A673 (cell line): ENCODE results near the gene BCAS1. TPM values are rescaled to one million over a fixed set of nuclear protein-coding genes. Genes with fewer than 3 reads are reported as not detected.

ENCODE experiments used
- BruUV-seq: library from RNA; stranded (reverse); fragments of 400-500 nt; replicated peaks from 2 replicates; lab custom pipeline; 2021; lab: Mats Ljungman, UMichigan
- CTCF ChIA-PET: fragments of 300-600 bp; sonication (Branson Sonifier 250); formaldehyde crosslinking; loops from one replicate; lab custom pipeline; 2022; ENCODE audit warnings: antibody characterized with exemption; lab: Charles Lee
- POLR2A ChIA-PET: fragments of 300-600 bp; sonication (Branson Sonifier 250); formaldehyde crosslinking; loops from one replicate; lab custom pipeline; 2022; ENCODE audit warnings: antibody characterized with exemption; ENCODE audit not compliant: low non-redundant PET; lab: Charles Lee
- DNase-seq: peaks from one replicate; pipeline ENCODE4 v3.0.0-alpha.2; 2015; ENCODE audit warnings: low spot score
- H3K27ac ChIP-seq: fragments of 200-600 bp; sonication (generic); 2 replicates; pipeline ENCODE4 v1.5.1; 2016; ENCODE audit warnings: mixed run types, low read depth, mild to moderate bottlenecking, mixed read lengths, antibody characterized with exemption, low read length; ENCODE audit not compliant: poor library complexity, severe bottlenecking
- H3K27me3 ChIP-seq: fragments of 200-600 bp; sonication (generic); replicated peaks from 2 replicates; pipeline ENCODE4 v1.6.1; 2017; ENCODE audit warnings: mixed run types, low read depth, mild to moderate bottlenecking, mixed read lengths, antibody characterized with exemption, low read length; ENCODE audit not compliant: insufficient read depth, poor library complexity
- H3K36me3 ChIP-seq: fragments of 200-600 bp; sonication (generic); 2 replicates; pipeline ENCODE4 v1.6.1; 2016; ENCODE audit warnings: mixed run types, mild to moderate bottlenecking, mixed read lengths, antibody characterized with exemption, low read length; ENCODE audit not compliant: insufficient read depth, poor library complexity, severe bottlenecking
- H3K4me1 ChIP-seq: fragments of 200-600 bp; sonication (generic); 2 replicates; pipeline ENCODE4 v1.6.1; 2017; ENCODE audit warnings: mixed run types, mild to moderate bottlenecking, mixed read lengths, antibody characterized with exemption, low read length; ENCODE audit not compliant: insufficient read depth, poor library complexity, severe bottlenecking
- H3K4me3 ChIP-seq: fragments of 200-600 bp; sonication (generic); 2 replicates; pipeline ENCODE4 v1.5.1; 2016; ENCODE audit warnings: low read depth, mixed run types, mild to moderate bottlenecking, mixed read lengths, low read length; ENCODE audit not compliant: poor library complexity, severe bottlenecking
- H3K9me3 ChIP-seq: fragments of 200-600 bp; sonication (generic); 2 replicates; pipeline ENCODE4 v1.6.1; 2016; ENCODE audit warnings: mixed run types, low read depth, mild to moderate bottlenecking, mixed read lengths, antibody characterized with exemption, low read length; ENCODE audit not compliant: poor library complexity, severe bottlenecking
- CTCF ChIP-seq: fragments of 300-800, 200-600 bp; sonication (generic); conservative IDR thresholded peaks from 2 replicates; pipeline ENCODE4 v1.5.1; 2017; ENCODE audit warnings: low read depth, mild to moderate bottlenecking, antibody characterized with exemption, low read length, moderate library complexity, mixed read lengths
- EZH2 ChIP-seq: fragments of 200-600 bp; sonication (generic); IDR thresholded peaks from 2 replicates; pipeline ENCODE4 v1.6.1; 2017; ENCODE audit warnings: borderline replicate concordance, low read depth, mild to moderate bottlenecking, mixed read lengths, antibody characterized with exemption, low read length; ENCODE audit not compliant: poor library complexity, severe bottlenecking
- intact Hi-C: fragments of 100-400 bp; cut with micrococcal nuclease; formaldehyde crosslinking; loops from one replicate; pipeline ENCODE4 v1.10.0; 2022; ENCODE audit not compliant: unreplicated experiment
- total RNA-seq: library from RNA; stranded (reverse); gene quantifications from 2 replicates; pipeline ENCODE4 v1.2.3, GENCODE V29; 2021

Gene BCAS1
- total RNA-seq, 1 experiment from 2014 or later = 1.4 TPM

GRCh38 chr20:53981130-53981529 is 89.3 kb downstream of the BCAS1 start:
- no peaks in the 10 kb centered on the region for H3K27me3 ChIP-seq
- no peaks in the 10 kb centered on the region for H3K4me1 ChIP-seq
- ChIA-PET CTCF (no interaction called here), POLR2A (no interaction called here)
- no peaks in the 10 kb centered on the region for H3K36me3 ChIP-seq
- no peak for DNase-seq
- no peak overlapping the region for H3K27ac ChIP-seq
- H3K9me3 ChIP-seq = peaks cover 3% of the 10 kb centered on the region
- no TSS peak for BruUV-seq
- intact Hi-C loops = no loop called here
- no peak overlapping the region for H3K4me3 ChIP-seq
- TF ChIP-seq CTCF = no peak
- no peak for TF ChIP-seq EZH2

DNA sequence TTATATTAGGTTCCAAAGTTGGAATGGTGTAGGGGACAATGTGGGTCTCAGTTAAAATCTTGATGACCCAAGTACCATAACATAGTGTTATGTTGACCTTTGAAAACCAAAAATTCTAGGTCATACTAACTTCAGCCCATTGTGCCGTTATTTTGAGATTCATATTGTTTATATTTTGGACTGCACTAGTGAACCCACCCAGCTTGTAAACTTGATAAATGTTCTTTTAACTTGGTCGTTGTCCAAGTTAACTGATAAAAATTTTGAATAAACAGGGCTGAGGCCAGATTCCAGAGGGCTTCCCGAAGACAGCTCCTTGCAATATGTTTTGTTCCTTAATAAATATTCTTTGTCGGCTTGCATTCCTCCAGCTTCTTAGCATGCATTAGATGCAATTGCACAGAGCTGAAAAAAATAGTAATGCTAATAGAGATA is 90.3 kb downstream of the BCAS1 start:
- CTCF ChIA-PET = no interaction called here
- H3K36me3 ChIP-seq = no peaks in the 10 kb centered on the region
- H3K9me3 ChIP-seq = peaks cover 3% of the 10 kb centered on the region
- no peaks in the 10 kb centered on the region for H3K4me1 ChIP-seq
- POLR2A ChIA-PET = no interaction called here
- BruUV-seq = no TSS peak
- DNase-seq = no peak
- TF ChIP-seq CTCF (no peak), EZH2 (no peak)
- intact Hi-C loops = no loop called here
- no peak overlapping the region for H3K27ac ChIP-seq
- no peaks in the 10 kb centered on the region for H3K27me3 ChIP-seq
- H3K4me3 ChIP-seq = no peak overlapping the region

DNA sequence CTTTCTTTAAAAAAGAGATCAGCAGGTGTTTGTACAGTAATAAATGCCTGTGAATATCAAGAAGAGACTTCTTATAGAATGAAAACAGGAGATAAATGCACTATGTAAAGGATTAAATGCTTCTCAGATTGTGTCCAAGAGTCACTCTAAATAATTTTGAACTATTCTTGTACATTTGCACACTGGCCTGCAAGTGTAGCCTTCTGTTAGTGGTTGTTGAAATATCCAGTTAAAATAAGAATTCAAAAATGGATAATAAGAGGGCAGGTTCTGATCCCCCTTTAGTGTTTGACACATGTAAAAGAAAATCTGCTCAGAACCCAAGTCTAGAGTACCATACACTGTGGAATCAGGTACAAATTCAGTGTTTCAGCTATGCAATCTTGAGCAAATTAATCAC is 91.9 kb downstream of the BCAS1 start:
- no peak overlapping the region for H3K27ac ChIP-seq
- H3K4me1 ChIP-seq = no peaks in the 10 kb centered on the region
- no peaks in the 10 kb centered on the region for H3K27me3 ChIP-seq
- ChIA-PET CTCF (no interaction called here), POLR2A (no interaction called here)
- H3K36me3 ChIP-seq = no peaks in the 10 kb centered on the region
- intact Hi-C loops = no loop called here
- H3K9me3 ChIP-seq = peaks cover 3% of the 10 kb centered on the region
- TF ChIP-seq CTCF = no peak
- TF ChIP-seq EZH2 = no peak
- no peak overlapping the region for H3K4me3 ChIP-seq
- no TSS peak for BruUV-seq
- DNase-seq = no peak
